Measurements from ENCODE around the gene TMCC1.

TMCC1 gene

DNA sequence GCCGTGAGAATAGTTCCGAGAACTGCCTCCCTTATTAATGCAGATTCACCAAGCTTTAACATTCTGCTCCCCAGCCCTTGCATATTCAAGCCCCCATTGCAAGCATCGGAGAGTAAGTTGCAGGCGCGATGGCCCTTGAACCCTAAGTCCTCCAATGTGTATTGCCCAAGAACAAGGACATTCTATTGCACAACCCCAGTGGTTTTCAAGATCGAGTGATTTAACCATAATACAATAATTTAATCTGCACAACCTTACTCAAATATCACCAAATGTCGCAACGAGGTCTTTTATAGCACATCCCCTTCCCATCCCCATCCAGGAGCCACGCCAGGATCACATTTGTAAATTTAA, 265.4 kb downstream of the TMCC1 start:
- TF ChIP-seq, protein P1, sequence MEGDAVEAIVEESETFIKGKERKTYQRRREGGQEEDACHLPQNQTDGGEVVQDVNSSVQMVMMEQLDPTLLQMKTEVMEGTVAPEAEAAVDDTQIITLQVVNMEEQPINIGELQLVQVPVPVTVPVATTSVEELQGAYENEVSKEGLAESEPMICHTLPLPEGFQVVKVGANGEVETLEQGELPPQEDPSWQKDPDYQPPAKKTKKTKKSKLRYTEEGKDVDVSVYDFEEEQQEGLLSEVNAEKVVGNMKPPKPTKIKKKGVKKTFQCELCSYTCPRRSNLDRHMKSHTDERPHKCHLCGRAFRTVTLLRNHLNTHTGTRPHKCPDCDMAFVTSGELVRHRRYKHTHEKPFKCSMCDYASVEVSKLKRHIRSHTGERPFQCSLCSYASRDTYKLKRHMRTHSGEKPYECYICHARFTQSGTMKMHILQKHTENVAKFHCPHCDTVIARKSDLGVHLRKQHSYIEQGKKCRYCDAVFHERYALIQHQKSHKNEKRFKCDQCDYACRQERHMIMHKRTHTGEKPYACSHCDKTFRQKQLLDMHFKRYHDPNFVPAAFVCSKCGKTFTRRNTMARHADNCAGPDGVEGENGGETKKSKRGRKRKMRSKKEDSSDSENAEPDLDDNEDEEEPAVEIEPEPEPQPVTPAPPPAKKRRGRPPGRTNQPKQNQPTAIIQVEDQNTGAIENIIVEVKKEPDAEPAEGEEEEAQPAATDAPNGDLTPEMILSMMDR (IDR thresholded peaks at IDR 0.05), result no peak
- TF ChIP-seq ZFX (IDR thresholded peaks at IDR 0.05; ENCODE audit: borderline replicate concordance), result no peak
- H3K27ac ChIP-seq, result peak overlapping the region; percentile 94; the same call in 1 of the 2 replicates

DNA sequence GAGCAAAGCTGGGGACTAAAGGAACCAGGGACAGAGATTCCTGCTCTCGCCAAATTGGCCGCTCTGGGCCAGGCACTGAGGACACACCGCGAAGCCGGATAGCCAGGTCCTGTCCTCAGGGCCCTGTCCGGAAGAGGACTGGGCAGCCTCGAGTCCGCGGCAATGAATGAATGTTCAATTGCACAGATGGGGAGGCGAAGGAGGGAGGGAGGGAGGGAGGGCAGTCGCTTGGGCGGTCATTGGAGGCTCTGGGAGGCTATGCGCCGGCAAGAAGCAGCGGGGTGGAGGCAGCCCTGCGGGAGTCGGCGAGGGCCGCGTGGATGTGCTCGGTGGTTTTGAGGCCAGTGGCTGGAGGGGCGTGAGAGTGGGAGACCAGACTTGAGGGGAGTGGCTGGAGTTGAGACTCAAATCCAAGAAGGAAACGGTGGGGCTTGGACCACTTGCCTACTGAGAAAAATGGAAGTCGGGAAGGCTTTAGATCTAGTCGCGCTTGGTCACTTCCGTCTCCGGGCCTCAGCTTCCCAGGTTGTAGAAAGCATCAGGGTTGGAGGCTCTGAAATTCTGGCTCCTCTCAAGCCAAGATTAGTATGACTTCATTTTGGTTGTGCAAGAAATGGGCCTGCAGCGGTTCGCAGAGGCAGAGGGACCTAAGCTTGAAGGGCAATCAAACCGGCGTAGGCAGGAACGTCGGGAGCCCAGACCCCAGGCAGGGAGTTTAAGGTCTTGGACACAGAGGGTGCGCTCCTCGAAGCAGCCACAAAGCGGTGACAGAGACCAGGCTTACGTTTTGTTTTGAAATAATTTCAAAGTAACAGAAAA, 266.0 kb downstream of the TMCC1 start:
- TF ChIP-seq, protein P1 (IDR thresholded peaks at IDR 0.05), result peak; percentile 46
- no peak for TF ChIP-seq ZFX (IDR thresholded peaks at IDR 0.05; ENCODE audit: borderline replicate concordance)
- H3K27ac ChIP-seq, result peak overlapping the region; percentile 94

DNA sequence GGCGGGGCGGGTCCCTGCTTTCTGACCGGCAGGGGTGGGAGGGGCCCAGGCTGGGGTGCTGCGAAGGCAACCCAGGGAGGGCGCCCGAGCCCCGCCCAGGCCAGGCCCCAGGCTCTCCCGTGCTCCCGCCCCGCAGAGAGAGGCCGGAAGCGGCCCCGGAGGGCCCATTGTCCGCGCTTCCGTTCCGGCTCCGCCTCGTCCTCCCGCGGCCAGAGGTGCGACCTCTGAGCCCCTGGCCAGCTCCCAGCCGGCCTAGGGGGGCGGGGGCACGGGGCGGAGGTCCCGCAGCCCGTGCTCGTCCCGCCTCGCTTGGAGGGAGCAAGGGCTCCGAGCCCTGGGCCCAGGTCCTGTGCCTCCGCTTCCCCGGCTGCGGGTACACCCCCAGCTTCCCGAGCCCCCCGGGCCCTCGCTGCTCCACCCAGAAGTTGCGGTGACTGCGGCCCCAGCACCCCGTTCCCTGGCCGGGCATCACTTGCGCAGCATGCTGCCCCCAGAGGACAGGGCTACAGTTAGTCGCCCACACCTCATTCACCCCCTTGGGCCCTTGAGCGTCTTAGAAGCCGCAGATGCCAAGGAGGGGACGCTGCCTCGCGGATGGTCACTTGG, 266.7 kb downstream of the TMCC1 start:
- no peak for TF ChIP-seq ZFX (IDR thresholded peaks at IDR 0.05; ENCODE audit: borderline replicate concordance)
- TF ChIP-seq, protein P1 (IDR thresholded peaks at IDR 0.05), result peak; percentile 5; the same call in 1 of the 2 replicates
- peak overlapping the region; percentile 94 for H3K27ac ChIP-seq

DNA sequence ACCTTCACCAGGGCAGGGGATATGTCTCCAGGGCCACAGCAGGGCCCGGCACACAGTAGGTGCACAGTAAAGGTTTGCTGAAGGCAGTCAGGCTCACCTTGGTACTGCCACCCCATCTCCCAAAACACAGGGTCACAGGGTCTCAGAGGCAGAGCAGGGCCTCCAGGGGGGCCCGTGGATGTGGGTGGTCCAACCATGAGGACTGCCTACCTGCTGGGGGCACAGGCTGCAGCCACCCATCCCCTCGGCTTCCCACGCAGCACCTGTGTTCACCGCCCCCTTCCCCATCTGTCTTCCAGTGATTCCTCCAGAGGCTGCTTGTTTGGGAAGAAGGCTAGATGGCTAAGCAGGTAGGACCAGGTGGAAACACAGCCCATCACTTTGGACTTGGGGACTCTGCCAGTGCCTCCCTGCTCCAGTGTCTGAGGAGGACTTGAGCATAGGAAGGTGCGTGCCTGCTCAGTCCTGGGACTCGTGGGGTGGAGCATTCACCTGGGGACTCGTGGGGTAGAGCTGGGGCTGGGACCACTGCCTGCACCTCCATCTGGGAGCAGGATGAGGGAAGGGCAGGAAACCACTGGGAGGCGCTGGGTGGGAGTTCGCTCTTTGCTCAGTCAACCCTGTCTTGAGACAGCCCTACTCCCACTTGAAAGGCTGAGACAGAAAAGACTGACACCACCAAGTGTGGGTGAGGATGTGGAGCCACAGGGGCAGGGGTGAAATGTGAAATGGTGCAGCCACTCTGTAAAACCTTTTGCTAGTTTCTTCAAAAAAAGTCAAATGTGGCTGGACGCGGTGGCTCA, 268.2 kb downstream of the TMCC1 start:
- TF ChIP-seq ZFX (IDR thresholded peaks at IDR 0.05; ENCODE audit: borderline replicate concordance), result no peak
- TF ChIP-seq, protein P1 (IDR thresholded peaks at IDR 0.05), result no peak

DNA sequence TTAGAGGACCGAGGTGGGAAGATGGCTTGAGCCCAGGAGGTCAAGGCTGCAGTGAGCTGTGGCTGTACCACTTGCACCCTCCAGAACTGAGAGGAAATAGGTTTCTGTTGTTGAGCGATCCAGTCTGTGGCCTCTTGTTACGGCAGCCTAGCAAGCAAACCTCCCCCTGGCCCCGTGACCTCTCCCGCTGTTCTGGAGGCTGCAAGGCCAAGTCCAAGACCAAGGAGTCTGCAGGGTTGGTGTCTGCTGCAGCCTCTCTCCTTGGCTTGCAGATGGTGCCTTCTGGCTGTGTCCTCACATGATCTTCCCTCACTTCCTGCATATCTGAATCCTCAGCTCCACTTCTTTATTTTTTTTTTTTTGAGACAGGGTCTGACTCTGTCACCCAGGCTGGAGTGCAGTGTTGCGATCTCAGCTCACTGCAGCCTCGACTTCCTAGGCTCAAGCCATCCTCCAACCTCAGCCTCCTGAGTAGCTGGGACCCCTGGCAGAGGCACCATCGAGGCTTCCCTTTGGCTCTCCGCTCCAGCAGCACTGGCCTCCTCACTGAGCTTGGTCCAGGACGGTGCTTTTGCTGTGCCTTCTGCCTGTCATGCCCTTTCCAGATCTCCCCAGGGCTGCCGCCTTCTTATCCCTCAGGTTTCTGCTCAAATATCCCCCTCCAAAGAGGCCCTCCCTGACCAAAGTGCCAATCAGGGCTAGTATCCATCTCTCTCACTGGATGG, 269.0 kb downstream of the TMCC1 start:
- H3K27ac ChIP-seq, result no peak overlapping the region
- no peak for TF ChIP-seq ZFX (IDR thresholded peaks at IDR 0.05; ENCODE audit: borderline replicate concordance)

More for the DNA sequence above, 268.2 kb downstream of the TMCC1 start:
- peak overlapping the region; percentile 94 for H3K27ac ChIP-seq

DNA sequence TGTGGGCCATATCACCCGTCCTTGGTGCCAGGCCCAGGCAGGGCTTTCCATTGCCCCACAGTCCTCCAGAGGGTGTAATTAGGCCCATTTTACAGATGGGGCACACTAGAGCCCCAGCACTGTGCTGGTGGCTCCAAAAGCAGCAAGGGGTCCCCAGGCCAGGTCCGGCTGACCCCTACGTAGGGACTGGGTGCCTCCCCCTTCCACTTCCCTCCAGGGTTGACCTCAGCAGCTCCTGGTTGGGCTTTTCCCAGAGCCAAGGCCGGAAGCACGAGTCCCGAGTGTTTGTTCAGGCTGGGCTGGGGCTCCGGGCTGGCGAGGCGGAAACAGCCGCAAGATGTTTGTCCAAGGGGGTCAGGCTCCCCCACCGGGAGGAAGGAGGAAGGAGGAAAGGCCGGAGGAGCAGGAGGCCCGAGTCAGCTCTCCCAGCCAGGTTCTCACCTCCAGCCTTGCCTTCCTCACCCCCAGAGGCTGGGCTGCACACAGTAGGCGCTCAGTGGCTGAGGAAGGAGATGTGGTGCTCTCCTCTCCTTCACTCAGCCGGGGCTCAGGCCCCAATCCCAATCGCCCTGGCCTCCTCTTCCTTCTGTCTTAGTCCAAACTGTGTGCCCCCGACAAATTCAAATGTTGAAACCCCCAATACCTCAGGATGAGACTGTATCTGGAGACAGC, 269.9 kb downstream of the TMCC1 start:
- TF ChIP-seq, protein P1 (IDR thresholded peaks at IDR 0.05), result no peak
- no peak for TF ChIP-seq ZFX (IDR thresholded peaks at IDR 0.05; ENCODE audit: borderline replicate concordance)
- no peak overlapping the region for H3K27ac ChIP-seq

Measured in 22Rv1 (cell line).